HepG2 (cell line): ENCODE data around the gene TTLL11. TPM values are rescaled to one million over a fixed set of nuclear protein-coding genes. Genes with fewer than 3 reads are reported as not detected.
A peak's percentile ranks its signal among the peaks of the same experiment; 100 is the strongest.

Source experiments
- ADNP ChIP-seq: sonication (generic); formaldehyde crosslinking; IDR thresholded peaks from 2 replicates; pipeline ENCODE4 v1.4.0; 2020; ENCODE audit warnings: missing genetic modification reagents
- ATF2 ChIP-seq: sonication (generic); formaldehyde crosslinking; IDR thresholded peaks from 2 replicates; pipeline ENCODE4 v1.4.0; 2020; ENCODE audit warnings: missing genetic modification reagents
- CBFB ChIP-seq: sonication (generic); formaldehyde crosslinking; IDR thresholded peaks from 2 replicates; pipeline ENCODE4 v1.4.0; 2020; ENCODE audit warnings: missing genetic modification reagents
- EEA1 ChIP-seq: sonication (generic); formaldehyde crosslinking; IDR thresholded peaks from 2 replicates; pipeline ENCODE4 v1.5.1; 2020; ENCODE audit warnings: mild to moderate bottlenecking, missing genetic modification reagents, borderline replicate concordance
- EZH2 ChIP-seq: conservative IDR thresholded peaks from 2 replicates; pipeline ENCODE4 v1.6.1; 2012; ENCODE audit warnings: mild to moderate bottlenecking, low read depth, low read length, moderate library complexity
- FOXA1 ChIP-seq, 2 experiments: fragments of 450-650 bp in 1 of 2; sonication (generic) in 1 of 2; formaldehyde crosslinking in 1 of 2; IDR thresholded peaks; 2 replicates each; pipeline versions ENCODE4 v1.4.0 to v1.6.1; 2016 to 2020; ENCODE audit warnings: missing genetic modification reagents in 1 of 2
- HNRNPK ChIP-seq: fragments of 200-400 bp; formaldehyde crosslinking; IDR thresholded peaks from 2 replicates; pipeline ENCODE4 v1.6.1; 2018; ENCODE audit warnings: low read length, low read depth, moderate library complexity, mild to moderate bottlenecking; ENCODE audit not compliant: poor library complexity, severe bottlenecking
- HNRNPUL1 ChIP-seq: fragments of 200-400 bp; formaldehyde crosslinking; IDR thresholded peaks from 2 replicates; pipeline ENCODE4 v1.6.1; 2017; ENCODE audit warnings: low read depth, mild to moderate bottlenecking, low read length, moderate library complexity
- MIER2 ChIP-seq: IDR thresholded peaks from 2 replicates; pipeline ENCODE4 v1.6.1; 2016; ENCODE audit warnings: missing biosample characterization, missing genetic modification reagents
- RBM22 ChIP-seq: fragments of 200-400 bp; formaldehyde crosslinking; optimal IDR thresholded peaks from 2 replicates; pipeline ENCODE3; 2017; ENCODE audit warnings: mild to moderate bottlenecking, low read length, moderate library complexity
- SMC3 ChIP-seq: IDR thresholded peaks from 2 replicates; pipeline ENCODE4 v1.6.1; 2011; ENCODE audit warnings: low read length, improper control_type of control experiment
- STAG1 ChIP-seq: sonication (generic); formaldehyde crosslinking; IDR thresholded peaks from 2 replicates; pipeline ENCODE4 v1.4.0; 2020; ENCODE audit warnings: missing genetic modification reagents
- WIZ ChIP-seq: sonication (generic); formaldehyde crosslinking; IDR thresholded peaks from 2 replicates; pipeline ENCODE4 v1.5.1; 2020; ENCODE audit warnings: mild to moderate bottlenecking, missing genetic modification reagents
- XRCC5 ChIP-seq: fragments of 200-400 bp; formaldehyde crosslinking; optimal IDR thresholded peaks from 2 replicates; pipeline ENCODE3; 2017; ENCODE audit warnings: mild to moderate bottlenecking, low read length
- ZNF773 ChIP-seq: sonication (generic); formaldehyde crosslinking; IDR thresholded peaks from 2 replicates; pipeline ENCODE4 v1.4.0; 2020; ENCODE audit warnings: missing genetic modification reagents, borderline replicate concordance
- polyA plus RNA-seq, 8 experiments: library from polyadenylated mRNA; depleted of rRNA in 3 of 8; stranded (reverse) in 7 of 8; unstranded in 1 of 8; fragments of >200 nt; fragmentation: Illumina TruSeq in 4 of 8; extraction: Trizol in 4 of 8; gene quantifications; 2 replicates each; pipeline versions ENCODE4 v1.2.1 to v1.2.3, GENCODE V29; 2011 to 2016; ENCODE audit warnings: low read depth in 4 of 8, missing spikeins in 1 of 8, mixed read lengths in 1 of 8; ENCODE audit not compliant: insufficient read depth in 1 of 8
- total RNA-seq, 5 experiments: library from RNA; depleted of rRNA; stranded (reverse); fragments of >200 nt; fragmentation: Illumina TruSeq; extraction: Trizol; gene quantifications; 2 replicates each; pipeline ENCODE4 v1.2.3, GENCODE V29; 2016; ENCODE audit warnings: low read depth in 1 of 5
- TF ChIP-seq, protein P1 (sequence below): sonication (generic); formaldehyde crosslinking; IDR thresholded peaks from 2 replicates; pipeline ENCODE4 v1.5.1; 2020; ENCODE audit warnings: missing genetic modification reagents, mild to moderate bottlenecking, borderline replicate concordance
- TF ChIP-seq, protein P2 (sequence below): IDR thresholded peaks from 2 replicates; pipeline ENCODE4 v1.6.1; 2016; ENCODE audit warnings: low read depth, borderline replicate concordance
- TF ChIP-seq, protein P3 (sequence below), 2 experiments: IDR thresholded peaks; 2 replicates each; pipeline ENCODE4 v1.6.1; 2011 to 2012; ENCODE audit warnings: low read length in 2 of 2, borderline replicate concordance in 1 of 2, low read depth in 1 of 2, mild to moderate bottlenecking in 1 of 2, moderate library complexity in 1 of 2
- TF ChIP-seq, protein P4 (sequence below): sonication (generic); formaldehyde crosslinking; IDR thresholded peaks from 2 replicates; pipeline ENCODE4 v1.4.0; 2020; ENCODE audit warnings: mild to moderate bottlenecking, low read depth, missing genetic modification reagents

The TTLL11 gene
- total and polyA plus RNA-seq, 2 of the 13 experiments (the other 11 are each of a cell fraction or from before 2014, with no cell fraction given), result 4.5 to 5.2 TPM

- TF ChIP-seq, protein P1, sequence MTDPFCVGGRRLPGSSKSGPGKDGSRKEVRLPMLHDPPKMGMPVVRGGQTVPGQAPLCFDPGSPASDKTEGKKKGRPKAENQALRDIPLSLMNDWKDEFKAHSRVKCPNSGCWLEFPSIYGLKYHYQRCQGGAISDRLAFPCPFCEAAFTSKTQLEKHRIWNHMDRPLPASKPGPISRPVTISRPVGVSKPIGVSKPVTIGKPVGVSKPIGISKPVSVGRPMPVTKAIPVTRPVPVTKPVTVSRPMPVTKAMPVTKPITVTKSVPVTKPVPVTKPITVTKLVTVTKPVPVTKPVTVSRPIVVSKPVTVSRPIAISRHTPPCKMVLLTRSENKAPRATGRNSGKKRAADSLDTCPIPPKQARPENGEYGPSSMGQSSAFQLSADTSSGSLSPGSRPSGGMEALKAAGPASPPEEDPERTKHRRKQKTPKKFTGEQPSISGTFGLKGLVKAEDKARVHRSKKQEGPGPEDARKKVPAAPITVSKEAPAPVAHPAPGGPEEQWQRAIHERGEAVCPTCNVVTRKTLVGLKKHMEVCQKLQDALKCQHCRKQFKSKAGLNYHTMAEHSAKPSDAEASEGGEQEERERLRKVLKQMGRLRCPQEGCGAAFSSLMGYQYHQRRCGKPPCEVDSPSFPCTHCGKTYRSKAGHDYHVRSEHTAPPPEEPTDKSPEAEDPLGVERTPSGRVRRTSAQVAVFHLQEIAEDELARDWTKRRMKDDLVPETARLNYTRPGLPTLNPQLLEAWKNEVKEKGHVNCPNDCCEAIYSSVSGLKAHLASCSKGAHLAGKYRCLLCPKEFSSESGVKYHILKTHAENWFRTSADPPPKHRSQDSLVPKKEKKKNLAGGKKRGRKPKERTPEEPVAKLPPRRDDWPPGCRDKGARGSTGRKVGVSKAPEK, result no peak
- TF ChIP-seq FOXA1 (IDR thresholded peaks at IDR 0.05), result no peak
- no peak for TF ChIP-seq FOXA1 (CRISPR knock-in tag; IDR thresholded peaks at IDR 0.05)
- TF ChIP-seq MIER2, result peak; percentile 66; the same call in 1 of the 2 replicates
- TF ChIP-seq EZH2, result no peak
- peak; percentile 37 for TF ChIP-seq XRCC5
- TF ChIP-seq ATF2 (CRISPR knock-in tag), result no peak
- TF ChIP-seq HNRNPK, result no peak
- TF ChIP-seq, protein P2, sequence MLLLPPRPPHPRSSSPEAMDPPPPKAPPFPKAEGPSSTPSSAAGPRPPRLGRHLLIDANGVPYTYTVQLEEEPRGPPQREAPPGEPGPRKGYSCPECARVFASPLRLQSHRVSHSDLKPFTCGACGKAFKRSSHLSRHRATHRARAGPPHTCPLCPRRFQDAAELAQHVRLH (CRISPR knock-in tag), result no peak
- TF ChIP-seq ZNF773 (CRISPR knock-in tag), result no peak
- TF ChIP-seq HNRNPUL1, result no peak
- TF ChIP-seq CBFB (CRISPR knock-in tag), result no peak
- TF ChIP-seq ADNP (CRISPR knock-in tag), result no peak
- TF ChIP-seq, protein P3, sequence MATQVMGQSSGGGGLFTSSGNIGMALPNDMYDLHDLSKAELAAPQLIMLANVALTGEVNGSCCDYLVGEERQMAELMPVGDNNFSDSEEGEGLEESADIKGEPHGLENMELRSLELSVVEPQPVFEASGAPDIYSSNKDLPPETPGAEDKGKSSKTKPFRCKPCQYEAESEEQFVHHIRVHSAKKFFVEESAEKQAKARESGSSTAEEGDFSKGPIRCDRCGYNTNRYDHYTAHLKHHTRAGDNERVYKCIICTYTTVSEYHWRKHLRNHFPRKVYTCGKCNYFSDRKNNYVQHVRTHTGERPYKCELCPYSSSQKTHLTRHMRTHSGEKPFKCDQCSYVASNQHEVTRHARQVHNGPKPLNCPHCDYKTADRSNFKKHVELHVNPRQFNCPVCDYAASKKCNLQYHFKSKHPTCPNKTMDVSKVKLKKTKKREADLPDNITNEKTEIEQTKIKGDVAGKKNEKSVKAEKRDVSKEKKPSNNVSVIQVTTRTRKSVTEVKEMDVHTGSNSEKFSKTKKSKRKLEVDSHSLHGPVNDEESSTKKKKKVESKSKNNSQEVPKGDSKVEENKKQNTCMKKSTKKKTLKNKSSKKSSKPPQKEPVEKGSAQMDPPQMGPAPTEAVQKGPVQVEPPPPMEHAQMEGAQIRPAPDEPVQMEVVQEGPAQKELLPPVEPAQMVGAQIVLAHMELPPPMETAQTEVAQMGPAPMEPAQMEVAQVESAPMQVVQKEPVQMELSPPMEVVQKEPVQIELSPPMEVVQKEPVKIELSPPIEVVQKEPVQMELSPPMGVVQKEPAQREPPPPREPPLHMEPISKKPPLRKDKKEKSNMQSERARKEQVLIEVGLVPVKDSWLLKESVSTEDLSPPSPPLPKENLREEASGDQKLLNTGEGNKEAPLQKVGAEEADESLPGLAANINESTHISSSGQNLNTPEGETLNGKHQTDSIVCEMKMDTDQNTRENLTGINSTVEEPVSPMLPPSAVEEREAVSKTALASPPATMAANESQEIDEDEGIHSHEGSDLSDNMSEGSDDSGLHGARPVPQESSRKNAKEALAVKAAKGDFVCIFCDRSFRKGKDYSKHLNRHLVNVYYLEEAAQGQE (IDR thresholded peaks at IDR 0.05; ENCODE audit: borderline replicate concordance in 1 of 2, low read depth in 1 of 2, low read length in 2 of 2), result peak; percentile 33 to 91
- TF ChIP-seq WIZ, result no peak
- no peak for TF ChIP-seq RBM22
- no peak for TF ChIP-seq EEA1 (CRISPR knock-in tag)
- TF ChIP-seq, protein P4, sequence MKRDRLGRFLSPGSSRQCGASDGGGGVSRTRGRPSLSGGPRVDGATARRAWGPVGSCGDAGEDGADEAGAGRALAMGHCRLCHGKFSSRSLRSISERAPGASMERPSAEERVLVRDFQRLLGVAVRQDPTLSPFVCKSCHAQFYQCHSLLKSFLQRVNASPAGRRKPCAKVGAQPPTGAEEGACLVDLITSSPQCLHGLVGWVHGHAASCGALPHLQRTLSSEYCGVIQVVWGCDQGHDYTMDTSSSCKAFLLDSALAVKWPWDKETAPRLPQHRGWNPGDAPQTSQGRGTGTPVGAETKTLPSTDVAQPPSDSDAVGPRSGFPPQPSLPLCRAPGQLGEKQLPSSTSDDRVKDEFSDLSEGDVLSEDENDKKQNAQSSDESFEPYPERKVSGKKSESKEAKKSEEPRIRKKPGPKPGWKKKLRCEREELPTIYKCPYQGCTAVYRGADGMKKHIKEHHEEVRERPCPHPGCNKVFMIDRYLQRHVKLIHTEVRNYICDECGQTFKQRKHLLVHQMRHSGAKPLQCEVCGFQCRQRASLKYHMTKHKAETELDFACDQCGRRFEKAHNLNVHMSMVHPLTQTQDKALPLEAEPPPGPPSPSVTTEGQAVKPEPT (CRISPR knock-in tag), result no peak
- TF ChIP-seq SMC3, result peak; percentile 37; the same call in 1 of the 2 replicates
- TF ChIP-seq STAG1 (CRISPR knock-in tag), result peak; percentile 24; the same call in 1 of the 2 replicates
Measured at GRCh38 chr9:122095010-122095767, 2.1 kb upstream of the TTLL11 start (continued).
